IMR-90 (cell line): Measurements from ENCODE around the gene ZNF786.

ENCODE experiments used
- CHD1 ChIP-seq: IDR thresholded peaks from 2 replicates; pipeline ENCODE4 v1.6.1; 2012; ENCODE audit warnings: low read depth, low read length, improper control_type of control experiment
- FOS ChIP-seq: fragments of 150-350 bp; IDR thresholded peaks from 2 replicates; pipeline ENCODE4 v1.6.1; 2016; ENCODE audit warnings: low read depth, low read length
- MAZ ChIP-seq: IDR thresholded peaks from 2 replicates; pipeline ENCODE4 v1.6.1; 2012; ENCODE audit warnings: low read depth, mild to moderate bottlenecking, low read length, improper control_type of control experiment, moderate library complexity, borderline replicate concordance
- POLR2A ChIP-seq: IDR thresholded peaks from 2 replicates; pipeline ENCODE4 v1.6.1; 2012; ENCODE audit warnings: mild to moderate bottlenecking, low read depth, low read length
- RAD21 ChIP-seq: IDR thresholded peaks from 2 replicates; pipeline ENCODE4 v1.6.1; 2012; ENCODE audit warnings: low read length, improper control_type of control experiment
- TF ChIP-seq, protein P1 (sequence below): conservative IDR thresholded peaks from 2 replicates; pipeline ENCODE4 v1.5.1; 2012; ENCODE audit warnings: mild to moderate bottlenecking, low read depth, low read length, improper control_type of control experiment
- TF ChIP-seq, protein P2 (sequence below): fragments of 150-350 bp; IDR thresholded peaks from 2 replicates; pipeline ENCODE4 v1.6.1; 2017; ENCODE audit warnings: mild to moderate bottlenecking, antibody characterized with exemption, low read length, low read depth

- TF ChIP-seq FOS (no peak), CHD1 (no peak), POLR2A (no peak), RAD21 (no peak), MAZ (no peak)
- TF ChIP-seq, protein P1, sequence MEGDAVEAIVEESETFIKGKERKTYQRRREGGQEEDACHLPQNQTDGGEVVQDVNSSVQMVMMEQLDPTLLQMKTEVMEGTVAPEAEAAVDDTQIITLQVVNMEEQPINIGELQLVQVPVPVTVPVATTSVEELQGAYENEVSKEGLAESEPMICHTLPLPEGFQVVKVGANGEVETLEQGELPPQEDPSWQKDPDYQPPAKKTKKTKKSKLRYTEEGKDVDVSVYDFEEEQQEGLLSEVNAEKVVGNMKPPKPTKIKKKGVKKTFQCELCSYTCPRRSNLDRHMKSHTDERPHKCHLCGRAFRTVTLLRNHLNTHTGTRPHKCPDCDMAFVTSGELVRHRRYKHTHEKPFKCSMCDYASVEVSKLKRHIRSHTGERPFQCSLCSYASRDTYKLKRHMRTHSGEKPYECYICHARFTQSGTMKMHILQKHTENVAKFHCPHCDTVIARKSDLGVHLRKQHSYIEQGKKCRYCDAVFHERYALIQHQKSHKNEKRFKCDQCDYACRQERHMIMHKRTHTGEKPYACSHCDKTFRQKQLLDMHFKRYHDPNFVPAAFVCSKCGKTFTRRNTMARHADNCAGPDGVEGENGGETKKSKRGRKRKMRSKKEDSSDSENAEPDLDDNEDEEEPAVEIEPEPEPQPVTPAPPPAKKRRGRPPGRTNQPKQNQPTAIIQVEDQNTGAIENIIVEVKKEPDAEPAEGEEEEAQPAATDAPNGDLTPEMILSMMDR = no peak
- TF ChIP-seq, protein P2, sequence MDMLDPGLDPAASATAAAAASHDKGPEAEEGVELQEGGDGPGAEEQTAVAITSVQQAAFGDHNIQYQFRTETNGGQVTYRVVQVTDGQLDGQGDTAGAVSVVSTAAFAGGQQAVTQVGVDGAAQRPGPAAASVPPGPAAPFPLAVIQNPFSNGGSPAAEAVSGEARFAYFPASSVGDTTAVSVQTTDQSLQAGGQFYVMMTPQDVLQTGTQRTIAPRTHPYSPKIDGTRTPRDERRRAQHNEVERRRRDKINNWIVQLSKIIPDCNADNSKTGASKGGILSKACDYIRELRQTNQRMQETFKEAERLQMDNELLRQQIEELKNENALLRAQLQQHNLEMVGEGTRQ = no peak
These were observed 44.1 kb downstream of the ZNF786 start for GRCh38 chr7:149046416-149046815.
